Measurements from ENCODE around the gene KAZN. TPM values are rescaled to one million over a fixed set of nuclear protein-coding genes. Genes with fewer than 3 reads are reported as not detected.
"Not testable (repeated sequence)": the region's sequence is repeated elsewhere in the genome, so short reads cannot be mapped to it uniquely, and the experiment has no call there.

Gene KAZN
- total RNA-seq, 1 experiment from 2014 or later: 2.7 TPM

- no peak for DNase-seq (ENCODE audit: low read depth)
These were observed 525.4 kb downstream of the KAZN start for GRCh38 chr1:15123925-15124324.

GRCh38 chr1:15124362-15125100 is 526.0 kb downstream of the KAZN start:
- DNase-seq (ENCODE audit: low read depth): no peak

- no peak for DNase-seq (ENCODE audit: low read depth)
These were observed 526.7 kb downstream of the KAZN start for GRCh38 chr1:15125101-15125745.

- DNase-seq (ENCODE audit: low read depth): no peak
These were observed 529.6 kb downstream of the KAZN start for GRCh38 chr1:15128077-15128476.

GRCh38 chr1:15128520-15129313 is 530.2 kb downstream of the KAZN start:
- DNase-seq (ENCODE audit: low read depth): peak; percentile 80

- DNase-seq (ENCODE audit: low read depth): no peak
These were observed 531.5 kb downstream of the KAZN start for GRCh38 chr1:15129944-15130343.

GRCh38 chr1:15130607-15131006 is 532.1 kb downstream of the KAZN start:
- no peak for DNase-seq (ENCODE audit: low read depth)

- no peak for DNase-seq (ENCODE audit: low read depth)
These were observed 534.5 kb downstream of the KAZN start for GRCh38 chr1:15132965-15133364.

GRCh38 chr1:15134285-15134684 is 535.8 kb downstream of the KAZN start:
- no peak for DNase-seq (ENCODE audit: low read depth)

- not testable (repeated sequence) for DNase-seq (ENCODE audit: low read depth)
These were observed 537.1 kb downstream of the KAZN start for GRCh38 chr1:15135604-15136003.

GRCh38 chr1:15137809-15138208 is 539.3 kb downstream of the KAZN start:
- no peak for DNase-seq (ENCODE audit: low read depth)

GRCh38 chr1:15139654-15140350 is 541.3 kb downstream of the KAZN start:
- no peak for DNase-seq (ENCODE audit: low read depth)

GRCh38 chr1:15141935-15142539 is 543.6 kb downstream of the KAZN start:
- peak; percentile 55 for DNase-seq (ENCODE audit: low read depth)

GRCh38 chr1:15145327-15145726 is 546.8 kb downstream of the KAZN start:
- DNase-seq (ENCODE audit: low read depth): no peak

GRCh38 chr1:15146142-15146680 is 547.7 kb downstream of the KAZN start:
- peak; percentile 26 for DNase-seq (ENCODE audit: low read depth)

- DNase-seq (ENCODE audit: low read depth): no peak
These were observed 548.5 kb downstream of the KAZN start for GRCh38 chr1:15146971-15147376.

GRCh38 chr1:15148004-15148403 is 549.5 kb downstream of the KAZN start:
- DNase-seq (ENCODE audit: low read depth): no peak

GRCh38 chr1:15148475-15148874 is 550.0 kb downstream of the KAZN start:
- DNase-seq (ENCODE audit: low read depth): no peak

GRCh38 chr1:15148941-15149340 is 550.5 kb downstream of the KAZN start:
- no peak for DNase-seq (ENCODE audit: low read depth)

- DNase-seq (ENCODE audit: low read depth): no peak
These were observed 551.9 kb downstream of the KAZN start for GRCh38 chr1:15150376-15150775.

- DNase-seq (ENCODE audit: low read depth): no peak
These were observed 552.9 kb downstream of the KAZN start for GRCh38 chr1:15151377-15151806.
